Breast epithelium (tissue), 3 donors: Measurements from ENCODE around the gene LRRC9.

Experiments
- POLR2A ChIP-seq: fragments of 450-650 bp; IDR thresholded peaks from one replicate; pipeline ENCODE4 v1.6.1; 2016; ENCODE audit warnings: antibody characterized with exemption, mild to moderate bottlenecking, moderate library complexity
- POLR2AphosphoS5 ChIP-seq, 3 donors: sonication (generic); formaldehyde crosslinking; IDR thresholded peaks; one replicate each; pipeline ENCODE4 v1.6.1; 2017; ENCODE audit warnings: antibody characterized with exemption in 3 of 3
- TF ChIP-seq, protein P1 (sequence below), 3 donors: fragments of 450-650 bp; IDR thresholded peaks; one replicate each; pipeline ENCODE4 v1.5.1; 2016 to 2017; ENCODE audit warnings: antibody characterized with exemption in 3 of 3, mild to moderate bottlenecking in 3 of 3, moderate library complexity in 3 of 3

DNA sequence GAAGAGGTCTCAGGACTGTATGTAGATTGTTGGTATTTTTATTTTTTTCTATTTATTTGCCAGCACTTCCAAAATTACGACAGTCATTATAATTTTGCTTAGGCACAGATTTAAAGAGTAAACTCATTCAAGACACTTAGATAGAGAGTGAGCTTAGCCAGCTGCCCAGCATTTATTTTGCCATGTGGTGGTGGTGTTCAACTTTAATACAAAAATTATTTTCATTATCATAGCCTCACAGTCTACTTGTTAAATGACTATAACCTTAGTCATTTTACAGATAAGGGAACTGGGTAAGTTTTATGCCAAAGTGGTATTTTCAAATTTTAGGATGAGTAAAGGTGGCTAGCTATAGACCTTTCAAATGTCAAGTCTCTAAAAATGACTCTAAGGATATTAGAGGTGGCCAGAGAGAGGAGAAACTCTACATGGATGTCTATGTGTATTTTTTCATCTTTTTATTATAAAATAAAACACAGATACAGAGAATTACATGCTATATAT is 66.7 kb downstream of the LRRC9 start:
- TF ChIP-seq POLR2A, result no peak
- TF ChIP-seq POLR2AphosphoS5 (IDR thresholded peaks at IDR 0.05), result no peak
- TF ChIP-seq, protein P1, sequence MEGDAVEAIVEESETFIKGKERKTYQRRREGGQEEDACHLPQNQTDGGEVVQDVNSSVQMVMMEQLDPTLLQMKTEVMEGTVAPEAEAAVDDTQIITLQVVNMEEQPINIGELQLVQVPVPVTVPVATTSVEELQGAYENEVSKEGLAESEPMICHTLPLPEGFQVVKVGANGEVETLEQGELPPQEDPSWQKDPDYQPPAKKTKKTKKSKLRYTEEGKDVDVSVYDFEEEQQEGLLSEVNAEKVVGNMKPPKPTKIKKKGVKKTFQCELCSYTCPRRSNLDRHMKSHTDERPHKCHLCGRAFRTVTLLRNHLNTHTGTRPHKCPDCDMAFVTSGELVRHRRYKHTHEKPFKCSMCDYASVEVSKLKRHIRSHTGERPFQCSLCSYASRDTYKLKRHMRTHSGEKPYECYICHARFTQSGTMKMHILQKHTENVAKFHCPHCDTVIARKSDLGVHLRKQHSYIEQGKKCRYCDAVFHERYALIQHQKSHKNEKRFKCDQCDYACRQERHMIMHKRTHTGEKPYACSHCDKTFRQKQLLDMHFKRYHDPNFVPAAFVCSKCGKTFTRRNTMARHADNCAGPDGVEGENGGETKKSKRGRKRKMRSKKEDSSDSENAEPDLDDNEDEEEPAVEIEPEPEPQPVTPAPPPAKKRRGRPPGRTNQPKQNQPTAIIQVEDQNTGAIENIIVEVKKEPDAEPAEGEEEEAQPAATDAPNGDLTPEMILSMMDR (IDR thresholded peaks at IDR 0.05), result no peak
